ENCODE results near the gene OR1F1.

OR1F1 gene

DNA sequence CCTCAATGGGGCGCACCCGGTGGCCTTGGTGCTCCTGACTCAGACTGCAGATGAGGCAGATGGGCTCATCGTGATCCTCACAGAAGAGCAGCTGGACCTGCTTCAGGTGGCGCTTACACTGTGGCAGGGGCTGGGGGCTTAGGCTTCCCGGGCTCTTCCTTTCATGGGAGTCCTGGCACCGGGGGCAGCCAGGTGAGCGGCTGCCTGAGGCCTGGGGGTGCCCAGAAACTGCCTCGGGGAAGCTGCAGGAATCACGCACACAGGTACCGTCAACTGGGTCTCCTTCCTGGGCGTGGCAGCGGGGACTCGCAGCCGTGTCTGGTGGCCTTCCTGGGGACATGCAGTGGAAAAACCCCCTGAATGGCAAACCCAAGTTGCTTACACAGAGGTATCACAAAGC lies 61.4 kb downstream of the OR1F1 start:
- H3K4me3 ChIP-seq (ENCODE audit: low read length), result no peak overlapping the region
- TF ChIP-seq ZNF274 (IDR thresholded peaks at IDR 0.05; ENCODE audit: low read depth, low read length), result no peak

DNA sequence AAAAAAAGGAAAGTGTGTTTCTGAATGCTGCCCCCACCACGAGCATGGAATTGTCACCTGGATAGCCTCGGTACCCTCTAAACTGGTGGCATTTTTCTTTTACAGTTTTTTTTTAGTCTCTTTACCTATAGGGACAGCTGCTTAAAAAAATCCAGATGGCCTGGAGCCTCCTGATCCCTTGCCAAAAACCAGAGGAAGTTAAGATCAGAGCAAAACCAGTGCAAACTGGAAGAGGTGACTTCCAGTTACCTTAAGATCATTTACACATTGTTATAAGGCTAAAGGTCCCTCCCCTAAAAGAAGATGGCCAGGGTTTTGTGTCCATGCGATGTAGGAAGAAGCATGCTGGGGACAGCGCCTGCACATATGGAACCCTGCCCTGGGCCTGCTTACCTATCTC lies 65.0 kb downstream of the OR1F1 start:
- H3K4me3 ChIP-seq (ENCODE audit: low read length), result no peak overlapping the region
- TF ChIP-seq ZNF274 (IDR thresholded peaks at IDR 0.05; ENCODE audit: low read depth, low read length), result no peak

DNA sequence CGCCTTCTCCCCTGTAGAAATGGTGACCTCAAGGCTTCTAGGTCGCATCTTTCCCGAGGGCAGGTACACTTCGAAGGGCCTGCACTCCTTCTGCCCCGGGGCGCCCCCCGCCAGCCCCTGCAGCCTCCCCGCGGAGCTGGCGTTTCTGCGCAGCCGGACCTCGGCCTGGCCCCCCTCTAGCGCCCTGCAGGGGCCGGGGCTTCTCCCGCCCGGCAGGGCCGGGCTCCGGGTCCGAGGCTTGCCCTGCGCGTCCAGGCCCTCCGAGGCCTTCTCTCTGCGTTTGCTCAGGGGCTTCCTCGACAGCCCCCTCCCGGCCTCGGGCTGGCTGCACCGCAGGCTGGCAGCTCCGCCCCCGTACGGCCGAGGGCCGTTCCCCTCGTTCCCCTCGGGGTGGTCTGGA lies 66.3 kb downstream of the OR1F1 start:
- no peak for TF ChIP-seq ZNF274 (IDR thresholded peaks at IDR 0.05; ENCODE audit: low read depth, low read length)
- no peak overlapping the region for H3K4me3 ChIP-seq (ENCODE audit: low read length)

Data from GM08714 (cell line).